ENCODE measurements around the gene TCFL5. TPM values are rescaled to one million over a fixed set of nuclear protein-coding genes. Genes with fewer than 3 reads are reported as not detected.

TCFL5 gene
- total RNA-seq, 4 donors from 2014 or later = 5.3 to 20.0 (median 14.2) TPM

GRCh38 chr20:62885046-62885895 lies 23.6 kb upstream of the TCFL5 start:
- intact Hi-C loops (cut with DNase I; ENCODE audit: low total_unique reads) = no loop called here
- H3K36me3 ChIP-seq = no peaks in the 10 kb centered on the region
- H3K9me3 ChIP-seq = no peaks in the 10 kb centered on the region
- H3K4me3 ChIP-seq = no peak overlapping the region
- no peak overlapping the region for H3K27ac ChIP-seq
- H3K4me1 ChIP-seq = no peaks in the 10 kb centered on the region
- TF ChIP-seq POLR2A (IDR thresholded peaks at IDR 0.05) (no peak), CTCF (IDR thresholded peaks at IDR 0.05) (no peak)
- H3K27me3 ChIP-seq = no peaks in the 10 kb centered on the region
- no peak for DNase-seq

GRCh38 chr20:62884556-62884955 lies 22.9 kb upstream of the TCFL5 start:
- no peak overlapping the region for H3K4me3 ChIP-seq
- no peaks in the 10 kb centered on the region for H3K4me1 ChIP-seq
- no peak overlapping the region for H3K27ac ChIP-seq
- H3K27me3 ChIP-seq = no peaks in the 10 kb centered on the region
- intact Hi-C loops (cut with DNase I; ENCODE audit: low total_unique reads) = no loop called here
- no peak for DNase-seq
- TF ChIP-seq POLR2A (IDR thresholded peaks at IDR 0.05) = no peak
- no peak for TF ChIP-seq CTCF (IDR thresholded peaks at IDR 0.05)
- no peaks in the 10 kb centered on the region for H3K36me3 ChIP-seq
- no peaks in the 10 kb centered on the region for H3K9me3 ChIP-seq

- TF ChIP-seq CTCF (IDR thresholded peaks at IDR 0.05) (no peak), POLR2A (IDR thresholded peaks at IDR 0.05) (no peak)
- Histone ChIP-seq H3K27me3 (no peaks in the 10 kb centered on the region), H3K27ac (no peak overlapping the region), H3K36me3 (no peaks in the 10 kb centered on the region), H3K4me3 (no peak overlapping the region), H3K9me3 (no peaks in the 10 kb centered on the region), H3K4me1 (peaks cover 0 to under 1% of the 10 kb centered on the region in 2 donors)
- DNase-seq = no peak
- intact Hi-C loops (cut with DNase I; ENCODE audit: low total_unique reads) = no loop called here
These were observed 20.8 kb upstream of the TCFL5 start for GRCh38 chr20:62882426-62882825.

- Histone ChIP-seq H3K27me3 (no peaks in the 10 kb centered on the region), H3K4me1 (peaks cover 0 to 6% of the 10 kb centered on the region in 2 donors), H3K4me3 (no peak overlapping the region), H3K27ac (no peak overlapping the region), H3K36me3 (no peaks in the 10 kb centered on the region), H3K9me3 (no peaks in the 10 kb centered on the region)
- no peak for DNase-seq
- intact Hi-C loops (cut with DNase I; ENCODE audit: low total_unique reads) = no loop called here
- no peak for TF ChIP-seq POLR2A (IDR thresholded peaks at IDR 0.05)
These were observed 20.2 kb upstream of the TCFL5 start for GRCh38 chr20:62881662-62882395.

GRCh38 chr20:62880935-62881661 lies 19.5 kb upstream of the TCFL5 start:
- DNase-seq = no peak
- Histone ChIP-seq H3K4me3 (no peak overlapping the region), H3K9me3 (no peaks in the 10 kb centered on the region), H3K27ac (no peak overlapping the region), H3K4me1 (peaks cover 0 to 7% of the 10 kb centered on the region in 2 donors), H3K27me3 (no peaks in the 10 kb centered on the region), H3K36me3 (no peaks in the 10 kb centered on the region)
- TF ChIP-seq POLR2A (IDR thresholded peaks at IDR 0.05) (no peak), CTCF (IDR thresholded peaks at IDR 0.05) (no peak)
- intact Hi-C loops (cut with DNase I; ENCODE audit: low total_unique reads) = no loop called here
